Liver (tissue), 9 donors: ENCODE data around the gene ARL4A. TPM values are rescaled to one million over a fixed set of nuclear protein-coding genes. Genes with fewer than 3 reads are reported as not detected.
A peak's percentile ranks its signal among the peaks of the same experiment; 100 is the strongest.

Source experiments
- DNase-seq: peaks from one replicate; pipeline ENCODE4 v3.0.0-alpha.2; 2017; ENCODE audit warnings: low spot score
- H3K27ac ChIP-seq, 2 donors: one replicate each; pipeline ENCODE4 v1.7.0; 2013; ENCODE audit warnings: inconsistent platforms in 2 of 2, low read length in 2 of 2, control low read depth in 1 of 2, low read depth in 1 of 2, mild to moderate bottlenecking in 1 of 2
- H3K27me3 ChIP-seq, 4 donors: one replicate each; pipeline versions ENCODE4 v1.6.1 to v1.7.0; 2013; ENCODE audit warnings: low read length in 3 of 4, inconsistent platforms in 1 of 4, mild to moderate bottlenecking in 1 of 4, moderate library complexity in 1 of 4; ENCODE audit not compliant: control insufficient read depth in 4 of 4, insufficient read depth in 4 of 4
- H3K36me3 ChIP-seq, 4 donors: one replicate each; pipeline versions ENCODE4 v1.6.1 to v1.7.0; 2013; ENCODE audit warnings: low read length in 3 of 4, mild to moderate bottlenecking in 3 of 4, low read depth in 1 of 4, moderate library complexity in 1 of 4; ENCODE audit not compliant: control insufficient read depth in 4 of 4, insufficient read depth in 3 of 4
- H3K4me1 ChIP-seq, 4 donors: one replicate each; pipeline versions ENCODE4 v1.6.1 to v1.7.0; 2013; ENCODE audit warnings: low read length in 3 of 4, mild to moderate bottlenecking in 3 of 4, moderate library complexity in 1 of 4; ENCODE audit not compliant: control insufficient read depth in 4 of 4, insufficient read depth in 4 of 4
- H3K4me3 ChIP-seq, 3 donors: one replicate each; pipeline versions ENCODE4 v1.6.1 to v1.7.0; 2013; ENCODE audit warnings: low read length in 3 of 3, control low read depth in 1 of 3, low read depth in 1 of 3, mild to moderate bottlenecking in 1 of 3
- H3K9ac ChIP-seq, 2 donors: one replicate each; pipeline ENCODE4 v1.7.0; 2013; ENCODE audit warnings: low read length in 2 of 2, mild to moderate bottlenecking in 2 of 2, moderate library complexity in 2 of 2, control low read depth in 1 of 2, low read depth in 1 of 2
- H3K9me3 ChIP-seq, 4 donors: one replicate each; pipeline versions ENCODE4 v1.6.1 to v1.7.0; 2013; ENCODE audit warnings: low read length in 3 of 4; ENCODE audit not compliant: control insufficient read depth in 4 of 4
- EGR1 ChIP-seq, 2 donors: IDR thresholded peaks; 2 replicates each; pipeline ENCODE4 v1.6.1; 2016 to 2018; ENCODE audit warnings: antibody characterized with exemption in 2 of 2, low read depth in 2 of 2
- FOXA1 ChIP-seq: IDR thresholded peaks from 2 replicates; pipeline ENCODE4 v1.6.1; 2016; ENCODE audit warnings: antibody characterized with exemption
- FOXA2 ChIP-seq: IDR thresholded peaks from 2 replicates; pipeline ENCODE4 v1.6.1; 2016; ENCODE audit warnings: antibody characterized with exemption
- GABPA ChIP-seq, 2 donors: IDR thresholded peaks in 1 of 2; conservative IDR thresholded peaks in 1 of 2; 2 replicates each; pipeline ENCODE4 v1.6.1; 2016; ENCODE audit warnings: antibody characterized with exemption in 2 of 2, mild to moderate bottlenecking in 1 of 2, moderate library complexity in 1 of 2
- RAD21 ChIP-seq, 2 donors: IDR thresholded peaks; 2 replicates each; pipeline ENCODE4 v1.6.1; 2016; ENCODE audit warnings: antibody characterized with exemption in 2 of 2, mild to moderate bottlenecking in 2 of 2
- RXRA ChIP-seq, 2 donors: IDR thresholded peaks; 2 replicates each; pipeline ENCODE4 v1.6.1; 2017 to 2018; ENCODE audit warnings: antibody characterized with exemption in 2 of 2, mild to moderate bottlenecking in 1 of 2
- SP1 ChIP-seq: IDR thresholded peaks from 2 replicates; pipeline ENCODE4 v1.6.1; 2018; ENCODE audit warnings: antibody characterized with exemption, mild to moderate bottlenecking
- TAF1 ChIP-seq: conservative IDR thresholded peaks from 2 replicates; pipeline ENCODE4 v1.6.1; 2016; ENCODE audit warnings: antibody characterized with exemption, mild to moderate bottlenecking
- WGBS: extraction: QIAGEN DNeasy Blood & Tissue Kit; methylation state at CpG from one replicate; pipeline ENCODE4 v1.1.7; 2013; 5-methylcytosine and 5-hydroxymethylcytosine counted together
- polyA plus RNA-seq, 2 donors: library from polyadenylated mRNA; stranded (reverse) in 1 of 2; unstranded in 1 of 2; fragments of 200-250 nt in 1 of 2; fragments of >200 nt in 1 of 2; fragmentation: Nextera tagmentation in 1 of 2; extraction: Ambion mirVana in 1 of 2; gene quantifications; one replicate each; pipeline versions ENCODE4 v1.2.1 to v1.2.3, GENCODE V29; 2013 to 2015
- total RNA-seq, 2 donors: library from RNA; depleted of rRNA; stranded (reverse); fragments of >200 nt; gene quantifications; one replicate each; pipeline ENCODE4 v1.2.3, GENCODE V29; 2014
- TF ChIP-seq, protein P1 (sequence below): fragments of 150-350 bp; IDR thresholded peaks from 2 replicates; pipeline ENCODE4 v1.5.1; 2017; ENCODE audit warnings: improper control_type of control experiment, low read depth, low read length; ENCODE audit not compliant: missing input control
- TF ChIP-seq, protein P2 (sequence below): IDR thresholded peaks from 2 replicates; pipeline ENCODE4 v1.6.1; 2016; ENCODE audit warnings: antibody characterized with exemption
- TF ChIP-seq, protein P3 (sequence below): IDR thresholded peaks from 2 replicates; pipeline ENCODE4 v1.6.1; 2016; ENCODE audit warnings: antibody characterized with exemption
- donor health status: healthy.
- donor health status: healthy.
- donor health status: healthy.
- donor health status: healthy.
- donor health status: healthy.

The ARL4A gene
- total and polyA plus RNA-seq, 4 donors, result 7.5 to 77.3 (median 16.0) TPM

DNA sequence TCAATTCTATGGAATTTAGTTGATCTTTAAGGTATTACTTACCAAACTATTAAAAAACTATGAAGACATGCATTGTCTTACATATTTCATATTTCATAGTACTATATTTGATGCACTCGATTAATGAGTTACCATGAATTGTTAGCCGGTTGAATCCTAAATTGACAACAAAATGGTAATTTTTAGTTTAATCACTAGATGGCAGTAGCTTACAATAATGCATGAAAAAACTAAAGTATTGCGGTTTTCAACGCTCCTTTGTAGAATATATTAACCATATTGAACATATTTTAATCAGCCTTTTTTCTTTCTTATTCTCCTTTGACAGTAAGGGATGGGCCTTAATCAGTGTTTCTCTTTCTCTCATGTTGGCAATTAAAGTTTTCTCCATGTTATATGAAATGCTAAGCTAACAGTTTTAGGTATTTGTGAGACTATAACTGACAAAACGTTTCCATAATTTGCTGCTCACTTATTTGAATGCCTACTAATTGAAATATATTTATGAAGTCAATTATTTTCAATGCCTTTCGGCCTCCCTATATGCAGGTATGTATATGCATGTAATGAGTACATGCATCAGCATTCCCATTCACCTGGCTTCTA is 48.5 kb upstream of the ARL4A start:
- no peak for DNase-seq
- H3K4me1 ChIP-seq, result no peaks in the 10 kb centered on the region
- H3K9me3 ChIP-seq, result no peaks in the 10 kb centered on the region
- no peak overlapping the region for H3K4me3 ChIP-seq
- no peak overlapping the region for H3K9ac ChIP-seq
- 13% methylated on average over 6 of the region's 6 CpGs for WGBS
- H3K36me3 ChIP-seq, result no peaks in the 10 kb centered on the region
- H3K27me3 ChIP-seq, result no peaks in the 10 kb centered on the region
- TF ChIP-seq, protein P1, sequence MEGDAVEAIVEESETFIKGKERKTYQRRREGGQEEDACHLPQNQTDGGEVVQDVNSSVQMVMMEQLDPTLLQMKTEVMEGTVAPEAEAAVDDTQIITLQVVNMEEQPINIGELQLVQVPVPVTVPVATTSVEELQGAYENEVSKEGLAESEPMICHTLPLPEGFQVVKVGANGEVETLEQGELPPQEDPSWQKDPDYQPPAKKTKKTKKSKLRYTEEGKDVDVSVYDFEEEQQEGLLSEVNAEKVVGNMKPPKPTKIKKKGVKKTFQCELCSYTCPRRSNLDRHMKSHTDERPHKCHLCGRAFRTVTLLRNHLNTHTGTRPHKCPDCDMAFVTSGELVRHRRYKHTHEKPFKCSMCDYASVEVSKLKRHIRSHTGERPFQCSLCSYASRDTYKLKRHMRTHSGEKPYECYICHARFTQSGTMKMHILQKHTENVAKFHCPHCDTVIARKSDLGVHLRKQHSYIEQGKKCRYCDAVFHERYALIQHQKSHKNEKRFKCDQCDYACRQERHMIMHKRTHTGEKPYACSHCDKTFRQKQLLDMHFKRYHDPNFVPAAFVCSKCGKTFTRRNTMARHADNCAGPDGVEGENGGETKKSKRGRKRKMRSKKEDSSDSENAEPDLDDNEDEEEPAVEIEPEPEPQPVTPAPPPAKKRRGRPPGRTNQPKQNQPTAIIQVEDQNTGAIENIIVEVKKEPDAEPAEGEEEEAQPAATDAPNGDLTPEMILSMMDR, result peak; percentile 55
- TF ChIP-seq RAD21 (IDR thresholded peaks at IDR 0.05) (peak; percentile 83 to 85), RXRA (IDR thresholded peaks at IDR 0.05) (no peak), TAF1 (no peak)
- no peak overlapping the region for H3K27ac ChIP-seq

DNA sequence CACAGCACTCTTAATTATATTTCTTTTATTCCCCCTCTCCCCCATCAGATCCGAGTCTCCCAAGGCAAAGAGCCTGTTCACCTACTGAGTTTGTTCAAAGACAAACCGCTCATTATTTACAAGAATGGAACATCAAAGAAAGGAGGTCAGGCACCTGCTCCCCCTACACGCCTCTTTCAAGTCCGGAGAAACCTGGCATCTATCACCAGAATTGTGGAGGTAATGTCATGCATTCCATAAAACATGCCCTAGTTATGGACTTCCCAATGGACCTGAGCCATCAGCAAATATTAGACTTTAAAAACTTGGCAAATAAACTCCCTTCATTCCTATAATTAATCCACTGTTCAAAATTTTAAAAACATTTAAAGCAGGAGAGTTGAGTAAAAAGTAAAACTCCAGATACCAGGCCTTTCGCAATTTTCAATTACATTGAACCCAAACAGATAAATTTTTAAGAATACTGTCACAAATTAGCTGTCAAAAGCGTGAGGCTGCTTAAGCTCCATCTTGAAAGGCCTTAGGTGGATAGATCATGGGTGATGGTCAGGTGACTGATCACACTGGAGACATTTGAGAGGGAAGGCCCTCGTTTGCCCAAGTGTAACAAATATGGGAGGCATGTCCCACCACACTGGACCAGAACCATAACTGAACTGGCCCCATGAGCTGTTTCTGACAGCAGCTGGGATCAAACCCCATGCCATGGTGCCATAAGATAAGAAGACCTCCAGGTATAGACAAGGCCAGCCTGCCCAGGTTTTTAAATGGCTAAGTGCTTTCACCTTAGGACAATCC is 46.9 kb upstream of the ARL4A start:
- Histone ChIP-seq H3K27ac (no peak overlapping the region), H3K4me1 (no peaks in the 10 kb centered on the region), H3K9ac (no peak overlapping the region), H3K4me3 (no peak overlapping the region), H3K27me3 (no peaks in the 10 kb centered on the region), H3K36me3 (no peaks in the 10 kb centered on the region), H3K9me3 (no peaks in the 10 kb centered on the region)
- WGBS, result 79% methylated on average over 7 of the region's 7 CpGs
- no peak for DNase-seq
- TF ChIP-seq SP1, result no peak
- no peak for TF ChIP-seq RXRA (IDR thresholded peaks at IDR 0.05)
- TF ChIP-seq GABPA (IDR thresholded peaks at IDR 0.05 in 1 of 2, conservative IDR thresholded peaks at IDR 0.05 in 1 of 2), result no peak
- no peak for TF ChIP-seq FOXA1
- no peak for TF ChIP-seq EGR1 (IDR thresholded peaks at IDR 0.05; ENCODE audit: low read depth in 2 of 2)
- TF ChIP-seq, protein P2, sequence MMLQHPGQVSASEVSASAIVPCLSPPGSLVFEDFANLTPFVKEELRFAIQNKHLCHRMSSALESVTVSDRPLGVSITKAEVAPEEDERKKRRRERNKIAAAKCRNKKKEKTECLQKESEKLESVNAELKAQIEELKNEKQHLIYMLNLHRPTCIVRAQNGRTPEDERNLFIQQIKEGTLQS, result no peak
- no peak for TF ChIP-seq RAD21 (IDR thresholded peaks at IDR 0.05)

DNA sequence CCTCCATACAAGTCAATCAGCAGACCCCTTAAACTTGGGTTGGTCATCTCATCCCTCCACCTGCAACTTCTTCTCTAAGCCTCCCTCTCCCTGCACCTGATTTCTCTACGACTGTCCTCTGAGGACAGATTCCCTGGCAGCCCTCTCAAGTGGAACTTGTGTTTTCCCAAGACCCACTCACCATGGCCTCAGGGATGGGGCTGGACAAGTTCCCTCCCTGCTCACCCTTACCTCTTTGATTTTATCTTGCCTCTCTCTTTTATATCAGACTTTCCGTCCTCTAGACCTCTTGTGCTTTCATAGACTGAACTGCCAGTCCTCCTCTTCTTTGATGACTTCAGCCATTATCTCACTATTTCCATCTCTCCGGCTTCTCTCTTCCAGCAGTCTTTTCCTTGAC is 46.2 kb upstream of the ARL4A start:
- no peak for DNase-seq
- H3K9me3 ChIP-seq, result no peaks in the 10 kb centered on the region
- WGBS, result 85% methylated on average over 3 of the region's 3 CpGs
- no peaks in the 10 kb centered on the region for H3K27me3 ChIP-seq
- no peak overlapping the region for H3K27ac ChIP-seq
- TF ChIP-seq RXRA (IDR thresholded peaks at IDR 0.05) (no peak), TAF1 (no peak), FOXA2 (no peak), FOXA1 (no peak)
- TF ChIP-seq, protein P3, sequence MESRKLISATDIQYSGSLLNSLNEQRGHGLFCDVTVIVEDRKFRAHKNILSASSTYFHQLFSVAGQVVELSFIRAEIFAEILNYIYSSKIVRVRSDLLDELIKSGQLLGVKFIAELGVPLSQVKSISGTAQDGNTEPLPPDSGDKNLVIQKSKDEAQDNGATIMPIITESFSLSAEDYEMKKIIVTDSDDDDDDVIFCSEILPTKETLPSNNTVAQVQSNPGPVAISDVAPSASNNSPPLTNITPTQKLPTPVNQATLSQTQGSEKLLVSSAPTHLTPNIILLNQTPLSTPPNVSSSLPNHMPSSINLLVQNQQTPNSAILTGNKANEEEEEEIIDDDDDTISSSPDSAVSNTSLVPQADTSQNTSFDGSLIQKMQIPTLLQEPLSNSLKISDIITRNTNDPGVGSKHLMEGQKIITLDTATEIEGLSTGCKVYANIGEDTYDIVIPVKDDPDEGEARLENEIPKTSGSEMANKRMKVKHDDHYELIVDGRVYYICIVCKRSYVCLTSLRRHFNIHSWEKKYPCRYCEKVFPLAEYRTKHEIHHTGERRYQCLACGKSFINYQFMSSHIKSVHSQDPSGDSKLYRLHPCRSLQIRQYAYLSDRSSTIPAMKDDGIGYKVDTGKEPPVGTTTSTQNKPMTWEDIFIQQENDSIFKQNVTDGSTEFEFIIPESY, result no peak
- TF ChIP-seq, protein P2, result no peak
- H3K4me1 ChIP-seq, result no peaks in the 10 kb centered on the region
- no peak overlapping the region for H3K4me3 ChIP-seq
- no peaks in the 10 kb centered on the region for H3K36me3 ChIP-seq
- H3K9ac ChIP-seq, result no peak overlapping the region
